Stimulated activated CD4-positive, alpha-beta T cell treated with anti-CD3 and anti-CD28 coated beads, TNF-alpha, amount 100 ng/mL, for 1 hour (primary cell): ENCODE measurements around the gene CLPSL1.

Experiments
- DNase-seq, 3 donors: peaks; one replicate each; pipeline ENCODE4 v3.0.0-alpha.2; 2020; ENCODE audit warnings: low read depth in 3 of 3, low spot score in 1 of 3

Gene CLPSL1

DNA sequence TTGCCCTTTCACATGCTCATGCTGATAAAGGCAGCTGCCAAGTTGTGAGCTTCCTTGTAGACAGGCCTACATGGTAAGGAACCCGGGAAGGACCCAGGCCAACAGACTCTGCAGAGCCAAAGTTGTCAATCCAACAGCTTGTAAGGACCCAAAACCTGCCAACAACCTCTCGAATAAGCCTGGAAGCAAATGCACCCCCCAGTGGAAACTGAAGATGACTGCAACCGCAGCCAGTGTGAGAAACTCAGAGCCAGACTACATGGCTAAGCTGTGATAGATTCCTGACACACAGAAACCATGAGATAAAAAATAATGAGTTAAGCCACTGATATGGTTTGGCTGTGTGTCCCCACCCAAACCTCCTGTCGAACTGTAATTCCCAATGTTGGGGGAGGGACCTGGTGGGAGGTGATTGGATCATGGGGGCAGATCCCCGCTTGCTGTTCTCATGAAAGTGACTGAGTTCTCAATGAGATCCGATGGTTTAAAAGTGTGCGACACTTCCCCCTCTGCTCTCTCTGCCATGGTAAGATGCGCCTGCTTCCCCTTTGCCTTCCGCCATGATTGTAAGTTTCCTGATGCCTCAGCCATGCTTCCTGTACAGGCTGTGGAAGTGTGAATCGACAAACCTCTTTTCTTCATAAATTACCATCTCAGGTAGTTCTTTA lies 23.2 kb upstream of the CLPSL1 start:
- no peak for DNase-seq

GRCh38 chr6:35759426-35759825 lies 21.4 kb upstream of the CLPSL1 start:
- DNase-seq, result no peak

DNA sequence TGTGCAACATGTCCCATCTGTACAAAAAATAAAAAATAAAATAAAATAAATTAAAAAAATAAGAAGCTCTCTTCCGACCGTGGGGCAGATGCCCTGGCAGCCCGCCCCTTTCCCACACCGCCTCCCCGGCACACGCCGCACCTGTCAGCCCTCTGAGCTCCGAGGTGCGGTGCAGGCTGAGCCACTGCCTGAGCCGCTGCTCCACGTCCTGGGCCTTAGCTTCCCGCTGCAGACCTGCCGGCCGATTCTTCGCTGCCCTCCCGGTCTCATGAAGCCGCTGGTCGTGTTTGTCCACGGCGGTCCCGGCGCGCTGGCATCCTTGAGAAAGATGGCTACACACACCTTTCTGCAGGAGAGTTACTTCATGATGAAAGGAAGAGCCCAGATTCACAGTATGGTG lies 15.1 kb upstream of the CLPSL1 start:
- DNase-seq, result no peak

DNA sequence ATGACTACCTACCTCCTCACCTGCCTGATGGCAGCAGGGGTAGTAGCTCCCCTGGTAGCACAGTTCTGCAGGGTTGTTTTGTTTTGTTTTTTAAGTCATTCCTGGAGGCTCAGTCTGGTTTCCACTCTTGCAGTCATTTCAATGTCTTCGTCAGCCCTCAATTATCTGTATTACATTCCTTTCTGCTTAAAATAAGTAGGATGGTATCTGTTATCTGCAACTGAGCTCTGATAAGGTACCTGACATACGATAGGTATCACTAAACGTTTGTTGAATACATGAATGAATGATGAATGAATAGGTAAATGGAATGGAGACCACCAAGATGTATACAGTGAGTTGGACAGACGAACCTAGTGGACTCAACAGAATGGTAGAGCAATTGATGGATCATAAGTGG lies 11.6 kb upstream of the CLPSL1 start:
- DNase-seq, result no peak

- no peak for DNase-seq
These were observed 9.5 kb upstream of the CLPSL1 start for GRCh38 chr6:35771343-35771627.

GRCh38 chr6:35774116-35774794 lies 6.6 kb upstream of the CLPSL1 start:
- DNase-seq, result no peak

- DNase-seq, result no peak
These were observed 5.8 kb upstream of the CLPSL1 start for GRCh38 chr6:35775031-35775430.

DNA sequence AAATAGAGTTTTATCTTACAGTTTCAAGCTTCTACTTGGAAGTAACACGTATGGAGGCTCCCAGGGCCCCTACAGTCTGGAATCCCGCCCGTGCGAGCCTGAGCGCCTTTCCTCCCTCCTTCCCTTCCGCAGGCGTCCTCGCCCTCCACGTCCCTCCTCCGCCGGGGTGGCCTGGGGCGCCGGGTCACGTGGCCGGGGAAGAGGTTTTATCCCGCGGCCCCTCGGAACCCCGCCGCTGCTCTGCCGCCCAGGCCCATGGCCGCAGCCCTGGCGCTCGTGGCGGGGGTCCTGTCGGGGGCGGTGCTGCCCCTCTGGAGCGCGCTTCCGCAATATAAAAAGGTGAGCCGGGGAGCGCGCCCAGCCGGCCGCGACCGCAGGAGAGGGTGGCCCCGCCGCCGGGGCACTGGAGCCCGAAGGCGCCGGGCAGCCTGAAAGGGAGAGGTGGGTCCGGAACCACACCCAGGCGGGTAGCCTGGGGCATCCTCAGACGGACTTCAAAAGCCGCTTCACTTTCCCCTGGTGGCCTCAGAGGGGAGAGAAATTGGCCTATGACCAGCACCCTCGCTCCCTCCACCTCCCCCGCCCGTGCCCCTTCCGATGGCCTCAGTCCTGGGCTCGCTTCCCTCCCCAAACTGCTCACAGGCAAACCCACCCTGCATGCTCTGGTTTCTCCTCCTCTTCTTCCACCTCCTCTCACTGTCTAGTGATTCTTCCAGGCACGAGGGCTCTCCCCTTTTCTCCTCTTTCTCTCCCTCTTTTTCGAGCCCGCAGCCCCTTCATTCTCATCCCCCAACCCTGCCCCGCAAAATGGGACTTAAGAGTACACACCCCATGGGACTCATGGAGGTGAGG lies 4.2 kb upstream of the CLPSL1 start, which contains the start of gene CLPSL2:
Gene CLPSL2 (plus strand): TSS at position 235 of the 852 bp plus-strand sequence. CDS start 21 bp downstream, at position 256.
- no peak for DNase-seq

- no peak for DNase-seq
These were observed 3.3 kb upstream of the CLPSL1 start for GRCh38 chr6:35777356-35778102.

- DNase-seq, result no peak
These were observed 2.4 kb upstream of the CLPSL1 start for GRCh38 chr6:35778437-35778836.

DNA sequence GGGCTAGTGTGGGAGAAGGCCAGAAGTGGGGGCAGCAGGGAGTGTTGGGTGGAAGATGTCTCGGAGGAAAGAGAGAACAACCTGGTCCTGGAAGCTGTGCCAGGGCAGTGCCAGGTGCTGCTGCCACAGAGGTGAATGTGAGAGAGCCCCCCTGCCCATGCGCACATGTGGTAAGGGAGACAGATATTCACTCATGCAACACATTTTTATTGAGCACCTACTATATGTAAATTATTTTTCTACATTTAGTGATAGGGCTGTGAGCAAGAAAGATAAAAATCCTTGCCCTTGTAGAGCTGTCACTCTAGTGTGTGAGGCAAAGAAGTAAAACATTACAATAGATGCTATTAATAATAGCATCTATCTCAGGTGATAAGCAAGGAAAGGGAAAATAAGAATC lies 471 bp downstream of the CLPSL1 start:
- no peak for DNase-seq

DNA sequence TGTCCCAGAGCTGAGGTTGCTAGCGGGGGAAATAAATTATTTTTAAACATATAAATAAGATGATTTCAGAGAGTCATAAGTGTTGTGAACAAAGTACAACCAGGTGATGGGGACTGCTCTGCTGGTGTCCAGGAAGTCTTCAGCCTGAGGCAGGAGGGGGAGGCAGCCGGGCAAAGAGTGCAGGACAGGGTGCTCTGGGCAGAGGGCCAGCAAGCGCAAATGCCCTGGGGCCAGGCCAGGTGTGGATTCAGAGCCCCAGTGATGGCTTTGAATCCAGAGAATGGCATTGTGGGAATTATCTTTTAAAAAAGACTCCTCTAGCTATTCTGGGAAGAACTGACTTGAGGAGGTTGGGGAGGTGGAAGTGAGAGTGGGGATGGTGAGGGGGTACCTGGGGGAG lies 1.6 kb downstream of the CLPSL1 start:
- DNase-seq, result no peak

DNA sequence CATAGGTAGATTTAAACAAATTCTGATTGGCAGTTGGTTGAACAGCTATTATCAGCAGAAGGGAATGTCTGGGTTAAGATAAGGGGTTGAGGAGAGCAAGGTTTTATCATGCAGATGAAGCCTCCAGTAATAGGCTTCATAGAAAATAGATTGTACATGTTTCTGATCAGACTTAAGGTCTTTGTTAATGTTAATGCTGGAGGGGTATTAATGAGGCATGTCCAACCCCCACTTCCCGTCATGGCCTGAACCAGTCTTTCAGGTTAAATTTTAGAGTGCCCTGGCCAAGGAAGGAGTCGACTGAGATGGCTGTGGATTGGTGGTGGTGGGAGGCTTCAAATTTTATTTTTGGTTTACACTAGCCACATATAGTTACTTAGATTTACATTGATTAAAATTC lies 3.4 kb downstream of the CLPSL1 start:
- no peak for DNase-seq

GRCh38 chr6:35786272-35786671 lies 5.5 kb downstream of the CLPSL1 start:
- DNase-seq, result no peak

GRCh38 chr6:35786810-35787209 lies 6.0 kb downstream of the CLPSL1 start:
- DNase-seq, result no peak

- no peak for DNase-seq
These were observed 6.7 kb downstream of the CLPSL1 start for GRCh38 chr6:35787266-35788218.

GRCh38 chr6:35788423-35788982 lies 7.7 kb downstream of the CLPSL1 start:
- no peak for DNase-seq

- DNase-seq, result no peak
These were observed 9.9 kb downstream of the CLPSL1 start for GRCh38 chr6:35790683-35791082.

DNA sequence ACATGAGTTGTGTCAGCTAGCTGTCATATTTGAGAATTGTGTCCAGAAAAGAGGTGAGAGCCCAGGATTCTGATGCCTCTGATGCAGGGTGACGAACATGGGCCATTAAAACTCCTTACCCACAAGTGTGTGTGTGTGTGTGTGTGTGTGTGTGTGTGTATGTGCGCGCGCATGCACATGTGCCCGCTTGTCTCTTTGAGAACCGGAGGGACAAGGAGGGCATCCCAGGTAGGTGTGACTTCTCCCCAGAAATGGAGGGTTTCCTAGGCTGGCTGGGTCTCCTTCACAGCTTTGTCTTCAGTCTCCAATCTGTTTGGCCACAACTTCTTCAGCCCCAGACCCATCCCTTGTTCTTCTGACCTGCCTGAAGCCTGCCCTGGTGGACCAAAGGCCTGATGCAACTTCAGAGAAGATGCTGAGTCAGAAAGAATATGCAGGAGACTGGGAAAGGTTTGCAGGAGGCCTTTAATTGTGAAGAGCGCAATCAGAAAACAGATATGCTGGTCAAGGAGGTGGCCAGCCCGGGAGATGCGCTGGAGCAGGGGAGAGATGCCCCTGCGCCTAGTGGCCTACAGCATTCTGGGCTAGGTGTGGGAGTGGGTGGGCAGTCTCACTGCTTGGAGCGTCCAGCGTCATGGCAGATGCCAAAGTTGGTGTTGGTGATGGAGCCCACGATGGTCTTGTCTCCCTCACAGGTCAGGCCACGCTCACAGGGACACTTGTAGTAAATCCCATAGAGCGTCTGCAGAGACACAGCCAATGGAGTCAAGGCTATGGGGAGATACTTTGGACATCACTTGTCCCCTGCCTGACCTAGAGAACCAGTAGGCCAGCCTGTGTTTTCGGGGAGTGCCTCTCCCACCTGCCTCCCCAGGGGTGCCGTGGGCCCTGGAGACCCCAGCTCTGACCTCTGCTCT lies 14.0 kb downstream of the CLPSL1 start:
- no peak for DNase-seq
